ENCODE data around the gene SRGAP1. TPM values are rescaled to one million over a fixed set of nuclear protein-coding genes. Genes with fewer than 3 reads are reported as not detected.

Gene SRGAP1
- total RNA-seq, 1 donor: 18.1 TPM

DNA sequence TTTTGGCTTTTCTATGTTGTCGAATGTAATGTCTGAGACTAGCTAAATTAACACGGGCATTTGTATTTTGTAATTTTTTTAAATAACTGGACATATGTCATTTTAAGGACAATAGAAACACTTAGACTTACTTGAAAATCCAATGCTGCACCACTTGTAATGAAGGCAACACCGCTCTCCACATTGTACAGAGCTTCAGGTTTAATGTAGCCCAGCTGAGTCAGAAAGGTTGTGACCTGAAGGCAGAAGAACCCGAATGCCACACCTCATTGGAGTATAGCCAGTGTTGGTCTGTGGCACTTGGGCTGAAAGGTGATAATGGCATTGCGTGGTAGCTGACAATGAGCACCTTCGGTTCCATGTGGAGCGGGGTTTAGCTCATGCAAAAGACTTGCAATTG lies 298.3 kb downstream of the SRGAP1 start:
- TF ChIP-seq, protein P1, sequence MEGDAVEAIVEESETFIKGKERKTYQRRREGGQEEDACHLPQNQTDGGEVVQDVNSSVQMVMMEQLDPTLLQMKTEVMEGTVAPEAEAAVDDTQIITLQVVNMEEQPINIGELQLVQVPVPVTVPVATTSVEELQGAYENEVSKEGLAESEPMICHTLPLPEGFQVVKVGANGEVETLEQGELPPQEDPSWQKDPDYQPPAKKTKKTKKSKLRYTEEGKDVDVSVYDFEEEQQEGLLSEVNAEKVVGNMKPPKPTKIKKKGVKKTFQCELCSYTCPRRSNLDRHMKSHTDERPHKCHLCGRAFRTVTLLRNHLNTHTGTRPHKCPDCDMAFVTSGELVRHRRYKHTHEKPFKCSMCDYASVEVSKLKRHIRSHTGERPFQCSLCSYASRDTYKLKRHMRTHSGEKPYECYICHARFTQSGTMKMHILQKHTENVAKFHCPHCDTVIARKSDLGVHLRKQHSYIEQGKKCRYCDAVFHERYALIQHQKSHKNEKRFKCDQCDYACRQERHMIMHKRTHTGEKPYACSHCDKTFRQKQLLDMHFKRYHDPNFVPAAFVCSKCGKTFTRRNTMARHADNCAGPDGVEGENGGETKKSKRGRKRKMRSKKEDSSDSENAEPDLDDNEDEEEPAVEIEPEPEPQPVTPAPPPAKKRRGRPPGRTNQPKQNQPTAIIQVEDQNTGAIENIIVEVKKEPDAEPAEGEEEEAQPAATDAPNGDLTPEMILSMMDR (IDR thresholded peaks at IDR 0.05; ENCODE audit: insufficient read depth, low read depth, low read length): no peak
- no peak for DNase-seq (ENCODE audit: low read depth)
- no peak overlapping the region for H3K4me3 ChIP-seq (ENCODE audit: low read depth, low read length)

DNA sequence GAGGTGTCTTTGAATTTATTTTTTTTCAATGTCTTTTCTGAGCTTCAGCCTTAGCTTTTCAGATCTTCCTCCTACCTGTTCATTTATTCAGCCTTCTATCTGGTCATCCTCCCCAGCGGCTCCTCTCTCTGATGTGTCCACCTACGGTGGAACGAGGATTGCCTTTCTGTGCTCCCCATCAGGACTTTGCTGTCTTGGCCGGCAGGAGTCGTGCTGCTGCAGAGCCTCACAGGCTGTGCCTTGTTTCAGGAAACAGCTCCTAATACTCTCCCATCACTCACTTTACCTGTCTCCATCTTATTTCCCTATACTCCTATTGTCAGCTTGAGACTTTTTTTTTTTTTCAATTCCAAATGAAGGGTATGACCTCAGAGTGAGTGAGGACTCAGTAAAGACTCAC lies 300.7 kb downstream of the SRGAP1 start:
- no peak overlapping the region for H3K4me3 ChIP-seq (ENCODE audit: low read depth, low read length)
- TF ChIP-seq, protein P1 (IDR thresholded peaks at IDR 0.05; ENCODE audit: insufficient read depth, low read depth, low read length): no peak
- DNase-seq (ENCODE audit: low read depth): no peak

DNA sequence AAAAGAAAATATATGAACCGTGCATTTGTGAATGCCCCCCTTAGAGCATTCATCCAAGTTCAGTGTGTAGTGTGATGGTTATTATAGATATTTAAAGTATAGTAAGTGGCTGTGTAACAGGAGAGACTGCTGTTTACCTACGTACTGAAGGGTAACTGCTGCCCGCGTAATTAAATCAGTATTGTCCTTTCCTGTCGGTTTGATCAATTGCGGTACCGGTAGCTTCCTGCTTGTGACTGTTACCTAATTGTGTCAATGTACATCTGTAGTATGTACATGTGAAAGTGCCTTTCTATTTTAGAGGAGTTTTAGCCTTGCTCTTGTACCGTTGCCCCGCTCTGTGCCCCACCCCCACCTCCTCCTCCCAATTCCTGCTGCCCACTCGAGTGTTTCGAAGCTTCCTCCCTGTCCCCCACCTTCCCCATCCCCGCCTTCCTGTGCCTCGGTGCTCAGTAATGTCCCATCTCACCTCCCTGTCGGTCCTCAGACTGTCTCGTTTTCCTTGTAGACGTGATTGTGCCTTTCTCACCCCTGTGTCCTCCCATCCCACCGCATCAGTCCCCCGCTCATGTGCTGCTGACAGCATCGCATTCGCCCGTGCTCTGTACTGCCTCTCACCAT lies 302.6 kb downstream of the SRGAP1 start:
- no peak for DNase-seq (ENCODE audit: low read depth)
- TF ChIP-seq, protein P1 (IDR thresholded peaks at IDR 0.05; ENCODE audit: insufficient read depth, low read depth, low read length): no peak
- no peak overlapping the region for H3K4me3 ChIP-seq (ENCODE audit: low read depth, low read length)

DNA sequence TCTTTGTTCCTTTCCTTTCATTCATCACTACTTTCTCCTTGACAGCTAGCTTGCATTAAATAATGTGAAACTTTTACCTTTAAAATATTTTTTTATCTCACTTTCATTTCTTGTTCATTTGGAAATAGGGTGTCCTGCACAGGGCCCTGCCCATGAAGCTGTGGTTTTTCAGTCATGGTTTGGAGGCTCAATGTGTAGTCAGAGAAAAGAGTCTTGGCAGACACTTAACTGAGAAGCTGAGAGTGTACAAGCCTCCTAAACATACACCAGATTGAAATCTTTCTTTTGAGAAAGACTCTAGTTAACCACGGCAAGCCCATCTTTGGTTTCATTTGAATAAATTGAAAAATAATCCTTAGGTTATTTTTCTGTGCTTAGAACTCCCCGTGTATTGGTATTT lies 303.4 kb downstream of the SRGAP1 start:
- DNase-seq (ENCODE audit: low read depth): no peak
- TF ChIP-seq, protein P1 (IDR thresholded peaks at IDR 0.05; ENCODE audit: insufficient read depth, low read depth, low read length): no peak
- H3K4me3 ChIP-seq (ENCODE audit: low read depth, low read length): no peak overlapping the region

DNA sequence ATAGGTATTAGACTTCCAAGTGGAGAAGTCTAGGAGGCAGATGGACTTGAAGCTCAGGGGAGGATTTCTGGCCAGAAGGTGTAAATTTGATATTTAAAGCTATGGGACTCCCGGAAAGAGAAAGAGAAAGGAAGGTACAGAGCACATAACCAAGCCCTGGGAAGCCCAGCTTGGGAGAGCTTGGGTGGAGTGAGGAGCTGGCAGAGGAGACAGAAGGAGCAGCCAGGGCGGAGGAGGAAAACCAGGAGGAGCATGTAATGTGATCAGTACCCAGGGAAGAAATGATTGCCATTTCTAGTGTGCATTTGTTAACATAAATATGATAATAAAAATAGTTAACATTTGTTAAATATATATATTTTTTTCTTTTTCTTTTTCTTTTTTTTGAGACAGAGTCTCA lies 310.2 kb downstream of the SRGAP1 start:
- no peak overlapping the region for H3K4me3 ChIP-seq (ENCODE audit: low read depth, low read length)
- TF ChIP-seq, protein P1 (IDR thresholded peaks at IDR 0.05; ENCODE audit: insufficient read depth, low read depth, low read length): no peak
- DNase-seq (ENCODE audit: low read depth): no peak

DNA sequence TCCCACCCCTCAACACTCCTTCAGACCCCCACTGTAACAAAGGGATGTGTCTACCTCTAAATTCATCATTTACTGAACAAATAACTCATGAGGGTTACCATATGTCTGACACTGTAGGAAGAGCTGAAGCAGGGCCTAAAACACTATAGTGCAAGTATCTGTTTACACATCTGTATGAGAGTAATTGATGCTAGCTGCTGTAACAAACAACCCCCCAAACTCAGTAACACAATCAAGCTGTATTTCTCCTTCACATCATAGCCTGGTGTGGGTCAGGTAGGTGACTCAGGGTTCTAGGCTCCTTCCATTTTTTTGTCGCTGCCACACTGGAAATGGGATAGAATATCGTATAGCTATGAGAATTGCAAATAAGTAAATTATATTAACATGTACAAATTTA lies 312.6 kb downstream of the SRGAP1 start:
- DNase-seq (ENCODE audit: low read depth): no peak
- no peak overlapping the region for H3K4me3 ChIP-seq (ENCODE audit: low read depth, low read length)
- TF ChIP-seq, protein P1 (IDR thresholded peaks at IDR 0.05; ENCODE audit: insufficient read depth, low read depth, low read length): no peak

Data from fibroblast of villous mesenchyme (primary cell).